B cell (primary cell): ENCODE results near the gene BCAR3. TPM values are rescaled to one million over a fixed set of nuclear protein-coding genes. Genes with fewer than 3 reads are reported as not detected.

Source experiments
- ATAC-seq: fragments of 200-7000 bp; cut with Tn5 transposase; one replicate; pipeline ENCODE4 v1.10.0; 2021; ENCODE audit warnings: low read depth, mild to moderate bottlenecking, moderate number of reproducible peaks, moderate library complexity
- CTCF ChIA-PET: fragments of 350-600 bp; sonication (Branson Sonifier 250); formaldehyde crosslinking; loops from one replicate; lab custom pipeline; 2021; ENCODE audit warnings: antibody characterized with exemption, inconsistent platforms; lab: Charles Lee
- POLR2A ChIA-PET: fragments of 350-600 bp; sonication (Branson Sonifier 250); formaldehyde crosslinking; loops from one replicate; lab custom pipeline; 2021; ENCODE audit warnings: antibody characterized with exemption; lab: Charles Lee
- DNase-seq: peaks from one replicate; pipeline ENCODE4 v3.0.0; 2013
- H2AFZ ChIP-seq: 2 replicates; pipeline ENCODE4 v1.6.1; 2012; ENCODE audit warnings: mild to moderate bottlenecking, low read depth, low read length; ENCODE audit not compliant: insufficient read depth, poor library complexity, severe bottlenecking
- H3K27ac ChIP-seq, 2 donors: 1 replicate in 1 of 2; 2 replicates in 1 of 2; pipeline ENCODE4 v1.5.1; 2012 to 2013; ENCODE audit warnings: low read length in 2 of 2, mild to moderate bottlenecking in 2 of 2, moderate library complexity in 1 of 2
- H3K27me3 ChIP-seq, 4 experiments: fragments of 200-600 bp in 1 of 4; sonication (generic) in 1 of 4; replicated peaks in 1 of 4; 1 replicate in 2 of 4; 2 replicates in 2 of 4; pipeline versions ENCODE4 v1.6.1 to v1.7.0; 2013 to 2016; ENCODE audit warnings: low read length in 3 of 4, mild to moderate bottlenecking in 2 of 4, mixed read lengths in 1 of 4, moderate library complexity in 1 of 4; ENCODE audit not compliant: insufficient read depth in 4 of 4, control insufficient read depth in 3 of 4; ENCODE audit errors: control extremely low read depth in 1 of 4
- H3K36me3 ChIP-seq, 2 experiments: replicated peaks in 1 of 2; 1 replicate in 1 of 2; 2 replicates in 1 of 2; pipeline versions ENCODE4 v1.6.1 to v1.7.1; 2013; ENCODE audit warnings: low read length in 1 of 2; ENCODE audit not compliant: insufficient read depth in 2 of 2, control insufficient read depth in 1 of 2; ENCODE audit errors: control extremely low read depth in 1 of 2, extremely low read depth in 1 of 2
- H3K4me1 ChIP-seq, 2 donors: fragments of 200-600 bp in 1 of 2; sonication (generic) in 1 of 2; 1 replicate in 1 of 2; 2 replicates in 1 of 2; pipeline versions ENCODE4 v1.5.1 to v1.6.1; 2013 to 2017; ENCODE audit warnings: low read length in 2 of 2; ENCODE audit not compliant: control insufficient read depth in 2 of 2, insufficient read depth in 2 of 2
- H3K4me2 ChIP-seq: replicated peaks from 2 replicates; pipeline ENCODE3; 2012; ENCODE audit warnings: mild to moderate bottlenecking, low read depth, low read length; ENCODE audit not compliant: poor library complexity, severe bottlenecking
- H3K4me3 ChIP-seq, 5 experiments: fragments of 200-600 bp in 1 of 5; sonication (generic) in 1 of 5; 1 replicate in 3 of 5; 2 replicates in 2 of 5; pipeline versions ENCODE4 v1.5.1 to v1.7.0; 2011 to 2016; ENCODE audit warnings: low read length in 4 of 5, mild to moderate bottlenecking in 4 of 5, low read depth in 2 of 5, control low read depth in 1 of 5, moderate library complexity in 1 of 5; ENCODE audit not compliant: insufficient read depth in 1 of 5; ENCODE audit errors: control extremely low read depth in 1 of 5, extremely low read depth in 1 of 5
- H3K79me2 ChIP-seq: fragments of 200-600 bp; sonication (generic); one replicate; pipeline ENCODE4 v1.6.0; 2016; ENCODE audit warnings: low read length; ENCODE audit not compliant: control insufficient read depth, insufficient read depth
- H3K9ac ChIP-seq: fragments of 200-600 bp; sonication (generic); 2 replicates; pipeline ENCODE4 v1.6.1; 2017; ENCODE audit warnings: mild to moderate bottlenecking, low read length, moderate library complexity
- H3K9me3 ChIP-seq, 3 donors: one replicate each; pipeline versions ENCODE4 v1.6.1 to v1.7.1; 2013; ENCODE audit warnings: low read length in 2 of 3; ENCODE audit not compliant: control insufficient read depth in 2 of 3, insufficient read depth in 1 of 3; ENCODE audit errors: control extremely low read depth in 1 of 3
- H4K20me1 ChIP-seq: 2 replicates; pipeline ENCODE4 v1.6.0; 2012; ENCODE audit warnings: mild to moderate bottlenecking, low read length; ENCODE audit not compliant: insufficient read depth, control insufficient read depth, poor library complexity, severe bottlenecking
- H3K27ac Mint-ChIP-seq: one replicate; pipeline ENCODE4 v1.8.0; 2021; ENCODE audit warnings: mixed read lengths
- H3K27me3 Mint-ChIP-seq: one replicate; pipeline ENCODE4 v1.8.0; 2021; ENCODE audit warnings: mixed read lengths
- H3K4me1 Mint-ChIP-seq: one replicate; pipeline ENCODE4 v1.8.0; 2021; ENCODE audit warnings: mixed read lengths
- H3K4me3 Mint-ChIP-seq: one replicate; pipeline ENCODE4 v1.8.0; 2021; ENCODE audit warnings: mixed read lengths
- H3K9me3 Mint-ChIP-seq: one replicate; pipeline ENCODE4 v1.8.0; 2022; ENCODE audit warnings: mixed read lengths; ENCODE audit not compliant: insufficient read depth
- EZH2 ChIP-seq: IDR thresholded peaks from 2 replicates; pipeline ENCODE4 v1.6.1; 2012; ENCODE audit warnings: borderline replicate concordance, low read depth, mild to moderate bottlenecking, moderate library complexity, low read length; ENCODE audit not compliant: insufficient read depth, poor library complexity, severe bottlenecking
- WGBS: methylation state at CpG from one replicate; pipeline ENCODE4 v1.1.5; 2013; ENCODE audit warnings: missing lambda C conversion rate; ENCODE audit not compliant: insufficient coverage; 5-methylcytosine and 5-hydroxymethylcytosine counted together
- intact Hi-C: fragments of 100-400 bp; cut with micrococcal nuclease; formaldehyde crosslinking; loops from one replicate; pipeline ENCODE4 v1.10.0; 2022
- polyA plus RNA-seq: library from polyadenylated mRNA; depleted of rRNA; stranded (reverse); fragments of >200 nt; gene quantifications from 2 replicates; pipeline ENCODE4 v1.2.3, GENCODE V29; 2012
- total RNA-seq, 2 donors: library from RNA; stranded (reverse); fragments of 120-200 nt in 1 of 2; gene quantifications; 1 replicate in 1 of 2; 2 replicates in 1 of 2; pipeline versions ENCODE4 v1.2.3 to v1.2.4, GENCODE V29; 2013 to 2022
- TF ChIP-seq, protein P1 (sequence below): fragments of 200-600 bp; IDR thresholded peaks from one replicate; pipeline ENCODE4 v1.8.0; 2022; ENCODE audit warnings: antibody characterized with exemption, mild to moderate bottlenecking

The BCAR3 gene
- total and polyA plus RNA-seq, 2 donors (not counting 1 experiment from before 2014, with no cell fraction given) = 6.7 to 13.0 TPM

GRCh38 chr1:93601686-93602085, 80.0 kb downstream of the BCAR3 start:
- no peak overlapping the region for H3K27ac Mint-ChIP-seq
- Histone ChIP-seq H3K4me3 (no peak overlapping the region), H3K27me3 (no peaks in the 10 kb centered on the region), H4K20me1 (no peaks in the 10 kb centered on the region), H3K9ac (no peak overlapping the region), H3K36me3 (no peaks in the 10 kb centered on the region), H3K79me2 (peaks cover 25% of the 10 kb centered on the region), H3K9me3 (no peaks in the 10 kb centered on the region), H2AFZ (no peak overlapping the region), H3K4me1 (no peaks in the 10 kb centered on the region), H3K4me2 (no peak overlapping the region), H3K27ac (no peak overlapping the region)
- WGBS = 100% methylated on average over 1 of the region's 1 CpG
- POLR2A ChIA-PET = no interaction called here
- ATAC-seq = no peak
- no peaks in the 10 kb centered on the region for H3K27me3 Mint-ChIP-seq
- H3K4me1 Mint-ChIP-seq = peaks cover 11% of the 10 kb centered on the region
- TF ChIP-seq, protein P1, sequence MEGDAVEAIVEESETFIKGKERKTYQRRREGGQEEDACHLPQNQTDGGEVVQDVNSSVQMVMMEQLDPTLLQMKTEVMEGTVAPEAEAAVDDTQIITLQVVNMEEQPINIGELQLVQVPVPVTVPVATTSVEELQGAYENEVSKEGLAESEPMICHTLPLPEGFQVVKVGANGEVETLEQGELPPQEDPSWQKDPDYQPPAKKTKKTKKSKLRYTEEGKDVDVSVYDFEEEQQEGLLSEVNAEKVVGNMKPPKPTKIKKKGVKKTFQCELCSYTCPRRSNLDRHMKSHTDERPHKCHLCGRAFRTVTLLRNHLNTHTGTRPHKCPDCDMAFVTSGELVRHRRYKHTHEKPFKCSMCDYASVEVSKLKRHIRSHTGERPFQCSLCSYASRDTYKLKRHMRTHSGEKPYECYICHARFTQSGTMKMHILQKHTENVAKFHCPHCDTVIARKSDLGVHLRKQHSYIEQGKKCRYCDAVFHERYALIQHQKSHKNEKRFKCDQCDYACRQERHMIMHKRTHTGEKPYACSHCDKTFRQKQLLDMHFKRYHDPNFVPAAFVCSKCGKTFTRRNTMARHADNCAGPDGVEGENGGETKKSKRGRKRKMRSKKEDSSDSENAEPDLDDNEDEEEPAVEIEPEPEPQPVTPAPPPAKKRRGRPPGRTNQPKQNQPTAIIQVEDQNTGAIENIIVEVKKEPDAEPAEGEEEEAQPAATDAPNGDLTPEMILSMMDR = no peak
- TF ChIP-seq EZH2 = no peak
- intact Hi-C loops = no loop called here
- CTCF ChIA-PET = interaction anchor here (0.5 to 1.2 kb wide), 2 partner anchors 28 to 207 kb away, joined by 3 read pairs; no protein-coding TSS in a partner anchor
- H3K4me3 Mint-ChIP-seq = no peak overlapping the region
- DNase-seq = no peak
- no peaks in the 10 kb centered on the region for H3K9me3 Mint-ChIP-seq

DNA sequence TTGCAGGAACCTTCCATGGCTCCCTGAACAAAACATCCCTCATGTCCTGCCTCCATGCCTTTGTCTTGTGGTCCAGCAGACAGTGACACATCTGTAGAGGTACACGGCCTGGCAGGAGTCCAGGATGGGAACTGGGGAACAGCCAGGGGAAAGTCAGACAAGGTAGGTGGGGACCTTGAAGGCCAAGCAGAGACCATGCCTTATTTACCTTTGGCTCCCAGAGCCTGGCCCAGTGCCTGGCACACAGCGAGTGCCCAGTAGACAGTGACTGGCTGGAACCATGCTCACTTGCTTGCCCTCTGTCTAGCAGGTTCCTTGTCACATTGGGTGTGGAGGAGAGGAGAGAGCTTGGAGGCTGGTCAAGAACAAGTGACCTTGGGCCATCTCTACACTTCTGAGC, 81.0 kb downstream of the BCAR3 start:
- no peaks in the 10 kb centered on the region for H3K27me3 ChIP-seq
- DNase-seq (no peak), ATAC-seq (no peak)
- no peaks in the 10 kb centered on the region for H3K9me3 ChIP-seq
- no peaks in the 10 kb centered on the region for H4K20me1 ChIP-seq
- CTCF ChIA-PET = no interaction called here
- no peaks in the 10 kb centered on the region for H3K4me1 ChIP-seq
- POLR2A ChIA-PET = no interaction called here
- intact Hi-C loops = no loop called here
- TF ChIP-seq, protein P1 = no peak
- TF ChIP-seq EZH2 = no peak
- H3K36me3 ChIP-seq = no peaks in the 10 kb centered on the region
- H3K9ac ChIP-seq = no peak overlapping the region
- Mint-ChIP-seq H3K4me3 (no peak overlapping the region), H3K4me1 (peaks cover under 1% of the 10 kb centered on the region), H3K27me3 (no peaks in the 10 kb centered on the region), H3K9me3 (no peaks in the 10 kb centered on the region), H3K27ac (no peak overlapping the region)
- H3K79me2 ChIP-seq = peaks cover 19% of the 10 kb centered on the region
- H3K4me3 ChIP-seq = no peak overlapping the region
- H3K27ac ChIP-seq = no peak overlapping the region
- no peak overlapping the region for H3K4me2 ChIP-seq
- no peak overlapping the region for H2AFZ ChIP-seq
- 94% methylated on average over 2 of the region's 2 CpGs for WGBS
